Measurements from ENCODE around the gene SWAP70.

Gene SWAP70

GRCh38 chr11:9802291-9802861 lies 138.5 kb downstream of the SWAP70 start:
- Histone ChIP-seq H3K9me3 (ENCODE audit: control insufficient read depth, low read length) (no peaks in the 10 kb centered on the region), H3K4me1 (ENCODE audit: control insufficient read depth, insufficient read depth, low read length) (peaks cover 62% of the 10 kb centered on the region), H3K9ac (ENCODE audit: low read length) (peak overlapping the region; percentile 78), H3K36me3 (ENCODE audit: control insufficient read depth, insufficient read depth, low read length, severe bottlenecking) (peaks cover 25% of the 10 kb centered on the region), H3K27me3 (replicated peaks; ENCODE audit: control insufficient read depth, insufficient read depth, low read length) (no peaks in the 10 kb centered on the region), H3K4me3 (ENCODE audit: low read length) (no peak overlapping the region)
- DNase-seq (ENCODE audit: low read depth) = peak; percentile 93

Measured in adipocyte (in vitro differentiated cells).